ENCODE measurements around the gene TRIM75.
"Not testable (repeated sequence)": the region's sequence is repeated elsewhere in the genome, so short reads cannot be mapped to it uniquely, and the experiment has no call there.

TRIM75 gene

DNA sequence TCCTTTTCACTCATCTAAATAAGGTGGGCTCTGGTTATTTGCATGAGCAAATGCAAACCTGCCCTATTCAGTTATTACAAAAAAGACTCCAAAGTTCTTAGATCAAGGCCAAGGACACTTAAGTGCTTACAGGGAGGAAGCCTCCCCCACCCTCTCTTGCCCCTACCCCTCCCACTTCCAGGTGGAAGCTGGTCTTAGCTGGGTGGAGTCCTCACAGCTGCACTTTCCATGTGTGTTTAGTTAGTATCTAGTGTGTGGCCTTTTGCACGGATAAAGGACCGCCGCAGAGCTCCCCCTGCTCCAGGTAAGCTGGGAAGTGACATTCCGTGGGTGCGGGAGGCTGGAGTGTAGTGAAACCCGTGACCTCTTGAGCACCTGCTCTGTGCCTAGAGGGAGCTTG is at the start of gene TRIM75:
Gene TRIM75 (plus strand): TSS at position 222 of the 400 bp plus-strand sequence. CDS start 5,282 bp downstream, outside the sequence.
- in situ Hi-C loops (cut with MboI; ENCODE audit: low pct_unique_long_range_greater_than_20kb, low sequenced_read_pairs): no loop called here
- DNase-seq: no peak

DNA sequence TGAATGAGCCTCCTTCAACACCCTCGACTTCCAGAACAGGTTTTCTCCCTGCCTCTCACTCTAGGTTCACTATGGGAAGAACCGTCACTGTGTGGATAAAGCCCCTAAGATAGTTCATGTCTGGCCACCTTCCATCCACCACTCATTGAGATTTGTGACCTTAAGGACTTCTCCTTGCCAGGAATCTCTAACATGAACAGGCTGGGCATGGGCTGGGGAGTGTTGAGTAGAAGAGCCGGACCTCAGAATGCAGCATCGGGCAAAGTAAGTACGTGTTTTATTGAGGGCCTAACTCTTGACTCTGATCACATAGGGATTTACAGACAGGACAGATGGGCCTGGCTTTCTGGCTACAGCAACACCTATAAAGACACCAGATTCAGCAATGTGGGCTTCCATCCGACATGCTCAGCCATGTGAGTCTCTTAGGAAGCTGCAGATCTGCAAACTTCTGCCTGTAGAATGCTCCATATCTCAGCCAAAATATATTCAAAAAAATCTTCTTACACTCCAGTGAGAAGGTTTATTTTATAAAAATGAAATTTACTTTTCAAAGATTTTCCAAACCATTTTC is 48.2 kb upstream of the TRIM75 start:
- in situ Hi-C loops (cut with MboI; ENCODE audit: low pct_unique_long_range_greater_than_20kb, low sequenced_read_pairs): no loop called here
- no peak for DNase-seq

DNA sequence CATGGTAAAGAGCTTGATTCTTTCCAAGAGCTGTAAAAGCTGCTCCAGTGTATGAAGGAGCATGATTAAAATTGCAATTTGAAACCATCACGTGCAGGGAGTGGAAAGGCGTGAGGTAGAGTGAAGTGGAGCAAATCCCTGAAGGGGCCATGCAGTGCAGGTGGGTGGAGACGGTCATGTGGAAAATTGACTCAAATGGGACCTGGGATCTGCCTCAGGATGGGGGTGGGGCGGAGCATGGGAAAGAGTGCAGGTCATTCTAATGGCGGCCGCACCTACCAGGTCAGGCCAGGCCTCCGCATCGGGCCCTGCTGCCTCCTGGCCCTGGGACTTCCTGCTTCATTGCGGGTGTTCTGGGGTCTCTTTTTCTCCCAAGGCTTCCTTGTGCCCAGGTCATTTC is 47.2 kb upstream of the TRIM75 start:
- DNase-seq: no peak
- in situ Hi-C loops (cut with MboI; ENCODE audit: low pct_unique_long_range_greater_than_20kb, low sequenced_read_pairs): no loop called here

DNA sequence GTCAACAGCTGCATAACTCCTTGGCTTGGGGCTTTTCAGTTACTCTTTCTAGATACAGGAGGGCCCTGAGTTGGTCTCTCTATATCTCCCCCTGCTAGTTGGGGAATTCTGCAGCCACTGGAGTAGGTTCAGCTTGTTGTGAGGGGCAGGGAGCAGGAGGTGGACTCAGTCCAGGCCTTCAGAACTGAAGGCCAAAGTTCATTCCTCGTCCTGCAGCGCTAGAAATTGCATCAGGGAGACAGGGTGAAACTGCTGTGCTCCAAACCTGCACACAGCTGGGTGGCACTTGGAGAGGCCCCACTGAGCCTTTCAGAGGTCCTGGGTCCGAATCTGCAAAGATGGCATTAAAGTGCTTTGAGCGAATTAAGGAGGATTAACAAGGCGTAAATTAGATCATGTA is 46.8 kb upstream of the TRIM75 start:
- DNase-seq: no peak
- in situ Hi-C loops (cut with MboI; ENCODE audit: low pct_unique_long_range_greater_than_20kb, low sequenced_read_pairs): no loop called here

DNA sequence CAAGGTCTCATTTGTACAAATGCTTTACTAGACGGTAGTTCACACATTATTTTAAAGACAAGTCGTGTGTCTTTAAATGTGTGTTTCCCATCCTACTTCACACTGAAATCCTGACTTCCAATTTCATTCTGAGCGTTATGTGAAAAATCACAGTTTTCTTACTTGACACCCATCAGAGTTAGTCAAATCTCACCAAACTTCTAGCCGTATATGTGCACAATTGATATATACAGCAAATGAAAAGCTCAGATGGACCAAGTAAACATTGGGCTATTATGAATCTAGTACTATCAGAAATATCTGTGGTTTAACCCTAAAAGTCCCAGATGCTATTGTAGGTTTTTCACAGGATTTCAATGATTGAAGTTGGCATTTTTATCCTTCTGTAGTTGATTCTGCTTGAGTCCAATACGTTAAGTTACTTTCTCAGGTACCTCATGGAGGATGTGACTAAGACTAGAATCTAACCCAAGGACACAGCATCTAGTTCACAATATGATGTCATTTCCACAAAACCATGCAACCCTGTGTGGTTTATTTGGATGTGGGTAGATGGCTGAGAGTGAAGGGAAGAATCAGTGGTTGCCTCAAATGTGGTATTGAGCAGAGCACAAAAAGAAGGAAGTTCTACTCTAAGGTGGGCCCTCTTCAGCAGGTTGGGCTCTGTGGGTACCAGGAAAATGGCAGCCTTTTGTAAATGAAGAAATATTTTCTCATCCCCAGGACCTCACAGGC is 44.0 kb upstream of the TRIM75 start:
- DNase-seq: no peak
- in situ Hi-C loops (cut with MboI; ENCODE audit: low pct_unique_long_range_greater_than_20kb, low sequenced_read_pairs): no loop called here

DNA sequence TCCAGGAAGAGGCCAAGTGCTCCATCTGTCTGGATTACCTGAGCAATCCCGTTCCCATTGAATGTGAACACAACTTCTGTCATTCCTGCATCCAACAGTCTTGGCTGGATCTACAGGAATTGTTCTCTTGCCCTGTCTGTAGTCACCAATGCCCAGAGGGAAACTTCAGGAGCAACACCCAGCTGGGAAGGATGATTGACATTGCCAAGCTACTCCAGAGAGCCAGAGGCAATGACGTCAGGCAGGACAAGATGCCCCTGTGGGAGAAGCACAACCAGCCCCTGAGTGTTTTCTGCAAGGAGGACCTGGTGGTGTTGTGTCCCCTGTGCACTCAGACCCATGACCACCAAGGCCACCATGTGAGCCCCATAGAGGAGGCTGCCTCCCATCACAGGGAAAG is 43.2 kb upstream of the TRIM75 start:
- in situ Hi-C loops (cut with MboI; ENCODE audit: low pct_unique_long_range_greater_than_20kb, low sequenced_read_pairs): no loop called here
- DNase-seq: no peak

DNA sequence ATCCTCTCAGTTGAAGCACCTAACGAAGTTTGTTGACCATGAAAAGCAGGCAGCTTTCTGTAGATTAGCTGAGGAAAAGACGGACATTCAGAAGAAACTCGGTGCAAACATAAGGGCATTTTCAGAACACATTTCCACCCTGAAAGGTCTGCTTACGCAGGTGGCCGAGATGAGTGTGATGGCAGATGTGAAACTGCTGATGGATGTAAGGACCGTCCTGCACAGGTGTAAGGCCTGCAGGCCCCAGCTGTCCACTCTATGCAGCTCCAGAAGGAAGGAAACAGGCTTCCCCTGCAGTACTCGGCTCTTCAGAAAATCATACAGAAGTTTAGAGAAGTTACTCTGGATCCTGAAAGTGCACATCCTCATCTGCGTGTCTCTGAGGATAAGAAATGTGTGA is 42.7 kb upstream of the TRIM75 start:
- DNase-seq: no peak
- in situ Hi-C loops (cut with MboI; ENCODE audit: low pct_unique_long_range_greater_than_20kb, low sequenced_read_pairs): no loop called here

DNA sequence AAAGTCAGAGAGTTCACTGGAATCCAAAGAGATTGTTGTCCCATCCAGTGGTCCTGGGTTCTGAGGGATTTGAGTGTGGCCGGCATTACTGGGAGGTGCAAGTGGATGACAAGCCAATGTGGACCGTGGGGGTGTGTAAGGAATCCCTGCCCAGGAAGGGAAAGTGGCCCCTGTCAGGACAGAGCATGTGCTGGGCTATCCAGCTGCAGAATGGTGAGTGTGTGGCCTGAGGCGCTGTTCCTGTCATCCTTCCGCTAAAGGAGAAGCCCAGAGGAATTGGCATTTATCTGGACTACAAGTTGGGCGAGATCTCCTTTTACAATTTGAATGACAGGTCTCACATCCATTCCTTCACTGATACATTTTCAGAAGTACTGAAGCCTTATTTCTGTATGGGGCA is 42.3 kb upstream of the TRIM75 start:
- in situ Hi-C loops (cut with MboI; ENCODE audit: low pct_unique_long_range_greater_than_20kb, low sequenced_read_pairs): no loop called here
- no peak for DNase-seq

DNA sequence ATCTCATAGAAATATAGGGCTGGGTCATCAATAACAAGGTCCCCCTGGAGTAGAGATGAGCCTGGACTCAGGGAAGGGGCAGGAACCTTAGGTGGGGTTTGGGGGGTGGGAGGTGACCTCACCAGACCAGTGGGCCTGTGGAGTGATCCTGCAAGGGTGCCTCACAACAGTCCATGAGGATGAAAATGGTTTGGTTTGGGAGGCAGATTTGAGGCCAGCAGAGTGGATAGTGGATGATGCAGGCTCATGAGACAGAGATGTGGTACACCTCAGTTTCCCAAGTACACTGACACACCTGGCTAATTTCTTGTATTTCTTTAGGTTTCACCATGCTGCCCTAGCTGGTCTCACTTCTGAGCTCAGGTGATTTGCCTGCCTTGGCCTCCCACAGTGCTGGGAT is 40.0 kb upstream of the TRIM75 start:
- no peak for DNase-seq
- in situ Hi-C loops (cut with MboI; ENCODE audit: low pct_unique_long_range_greater_than_20kb, low sequenced_read_pairs): no loop called here

DNA sequence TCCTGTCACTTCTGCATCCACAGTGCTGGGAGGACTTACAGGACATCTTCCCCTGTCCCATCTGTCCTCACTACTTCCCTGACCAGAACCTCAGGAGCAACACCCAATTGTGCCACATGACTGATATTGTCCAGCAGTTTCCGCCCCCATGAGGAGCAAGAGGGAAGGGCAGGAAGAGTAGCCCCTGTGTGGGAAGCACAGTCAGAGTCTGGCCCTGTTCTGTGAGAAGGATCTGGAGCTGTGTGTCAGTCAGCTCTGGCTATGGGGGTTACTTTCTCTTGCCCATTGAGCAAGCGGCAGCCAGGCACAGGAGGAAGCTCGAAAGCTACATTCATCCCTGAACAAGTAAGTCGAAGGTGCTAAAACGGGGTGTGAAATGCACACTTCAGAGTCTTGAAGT is 36.7 kb upstream of the TRIM75 start:
- DNase-seq: no peak
- in situ Hi-C loops (cut with MboI; ENCODE audit: low pct_unique_long_range_greater_than_20kb, low sequenced_read_pairs): no loop called here

DNA sequence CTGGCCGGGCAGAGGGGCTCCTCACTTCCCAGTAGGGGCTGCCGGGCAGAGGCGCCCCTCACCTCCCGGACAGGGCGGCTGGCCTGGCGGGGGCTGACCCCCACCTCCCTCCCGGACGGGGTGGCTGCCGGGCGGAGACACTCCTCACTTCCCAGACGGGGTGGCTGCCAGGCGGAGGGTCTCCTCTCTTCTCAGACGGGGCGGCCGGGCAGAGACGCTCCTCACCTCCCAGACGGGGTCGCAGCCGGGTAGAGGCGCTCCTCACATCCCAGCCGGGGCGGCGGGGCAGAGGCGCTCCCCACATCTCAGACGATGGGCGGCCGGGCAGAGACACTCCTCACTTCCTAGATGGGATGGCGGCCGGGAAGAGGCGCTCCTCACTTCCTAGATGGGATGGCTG is 33.7 kb upstream of the TRIM75 start:
- DNase-seq; in situ Hi-C loops (cut with MboI; ENCODE audit: low pct_unique_long_range_greater_than_20kb, low sequenced_read_pairs): not testable (repeated sequence)

DNA sequence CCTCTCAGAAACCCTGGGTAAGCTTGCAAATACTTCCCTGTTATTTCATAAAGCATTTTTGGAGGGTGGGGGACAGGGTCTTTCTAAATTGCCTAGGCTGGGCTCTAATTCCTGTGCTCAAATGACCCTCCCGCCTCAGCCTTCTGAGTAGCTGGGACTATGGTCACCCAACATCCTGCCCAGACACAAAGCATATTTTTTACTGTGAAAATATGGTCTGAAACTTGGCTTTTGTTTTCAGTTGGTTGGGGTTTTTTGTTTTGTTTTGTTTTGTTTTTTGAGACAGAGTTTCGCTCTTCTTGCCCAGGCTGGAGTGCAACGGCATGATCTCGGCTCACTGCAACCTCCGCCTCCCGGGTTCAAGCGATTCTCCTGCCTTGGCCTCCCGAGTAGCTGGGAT is 27.9 kb upstream of the TRIM75 start:
- DNase-seq; in situ Hi-C loops (cut with MboI; ENCODE audit: low pct_unique_long_range_greater_than_20kb, low sequenced_read_pairs): not testable (repeated sequence)

DNA sequence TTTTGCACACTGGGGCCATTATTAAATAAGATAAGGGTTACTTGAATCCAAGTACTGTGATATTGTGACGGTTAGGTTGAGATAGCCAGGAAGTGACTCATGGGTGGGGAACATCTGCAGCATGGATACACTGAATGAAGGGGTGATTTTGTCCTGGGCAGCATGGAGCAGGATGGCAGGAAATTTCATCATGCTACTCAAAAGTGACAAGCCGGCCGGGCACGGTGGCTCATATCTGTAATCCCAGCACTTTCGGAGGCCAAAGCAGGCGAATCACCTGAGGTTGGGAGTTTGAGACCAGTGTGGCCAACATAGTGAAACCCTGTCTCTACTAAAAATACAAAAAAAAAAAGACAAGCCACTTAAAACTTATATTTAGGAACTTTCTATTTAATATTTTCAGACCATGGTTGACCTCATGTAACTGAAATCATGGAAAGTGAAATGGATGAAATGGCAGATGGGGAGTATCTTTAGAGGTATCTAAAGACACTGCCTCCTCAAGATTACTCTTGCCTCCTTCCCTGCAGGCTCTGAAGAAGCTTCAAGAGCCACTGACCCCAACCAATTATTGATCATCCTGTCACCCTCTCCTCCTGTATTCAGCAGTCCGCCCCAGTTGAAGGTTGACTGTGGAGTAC is 25.8 kb upstream of the TRIM75 start:
- in situ Hi-C loops (cut with MboI; ENCODE audit: low pct_unique_long_range_greater_than_20kb, low sequenced_read_pairs): no loop called here
- no peak for DNase-seq

DNA sequence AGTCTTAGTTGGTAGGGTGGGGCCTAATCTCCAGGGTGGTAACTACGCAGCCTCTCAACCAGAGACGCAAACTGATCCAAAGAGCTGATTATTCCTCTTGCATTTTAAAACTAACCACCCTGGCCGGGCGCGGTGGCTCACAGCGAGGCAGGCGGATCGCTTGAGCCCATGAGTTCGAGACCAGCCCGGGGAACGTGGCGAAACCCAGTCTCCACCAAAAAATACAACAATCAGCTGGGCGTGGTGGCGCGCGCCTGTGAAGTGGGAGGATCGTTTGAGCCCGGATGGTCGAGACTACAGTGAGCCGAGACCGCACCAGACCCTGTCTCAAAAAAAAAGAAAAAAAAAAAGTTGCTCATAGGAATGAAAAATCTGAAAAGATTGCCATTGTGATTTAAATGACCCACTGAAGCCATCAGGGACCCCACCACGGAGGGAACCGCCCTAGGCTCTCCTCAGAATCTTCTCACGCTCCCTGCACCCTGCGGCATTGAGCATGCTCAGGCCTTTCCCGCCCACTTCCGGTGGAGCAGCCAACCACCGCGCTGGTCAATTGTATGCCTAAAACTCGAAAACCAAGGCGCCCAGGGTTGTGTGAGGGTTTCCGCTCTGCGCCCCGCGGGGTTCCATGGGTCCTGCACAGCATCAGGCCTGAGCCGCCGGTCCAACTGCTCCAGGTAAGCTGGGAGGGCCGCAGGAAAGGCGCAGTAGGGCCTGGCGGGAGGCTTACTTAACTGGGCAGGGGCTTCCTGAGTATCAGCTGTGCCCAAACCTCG is 22.0 kb upstream of the TRIM75 start, which contains the start of gene TRIM60:
Gene TRIM60 (plus strand): TSS at position 564 of the 776 bp plus-strand sequence. CDS start 8,074 bp downstream, outside the sequence.
- in situ Hi-C loops (cut with MboI; ENCODE audit: low pct_unique_long_range_greater_than_20kb, low sequenced_read_pairs): no loop called here
- DNase-seq: no peak

DNA sequence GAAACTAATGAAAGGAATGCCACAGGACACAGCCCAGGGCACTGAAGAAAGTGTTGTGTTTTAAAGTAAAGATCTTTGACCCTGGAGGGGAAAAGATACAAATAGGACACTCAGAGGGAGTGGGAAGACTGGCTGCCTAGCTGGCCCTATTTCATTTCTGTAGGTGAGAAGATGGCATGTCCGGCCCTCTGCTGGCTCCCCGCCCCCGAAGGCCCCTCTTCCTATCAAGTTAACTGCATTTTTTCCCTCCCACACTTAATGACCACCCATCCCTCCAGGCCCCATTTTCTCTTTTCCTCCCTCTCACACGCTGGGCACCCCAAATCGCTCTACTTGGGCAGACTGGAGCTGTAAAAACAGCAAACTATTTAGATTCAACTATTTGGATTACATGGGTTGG is 5.5 kb upstream of the TRIM75 start:
- no peak for DNase-seq
- in situ Hi-C loops (cut with MboI; ENCODE audit: low pct_unique_long_range_greater_than_20kb, low sequenced_read_pairs): no loop called here

DNA sequence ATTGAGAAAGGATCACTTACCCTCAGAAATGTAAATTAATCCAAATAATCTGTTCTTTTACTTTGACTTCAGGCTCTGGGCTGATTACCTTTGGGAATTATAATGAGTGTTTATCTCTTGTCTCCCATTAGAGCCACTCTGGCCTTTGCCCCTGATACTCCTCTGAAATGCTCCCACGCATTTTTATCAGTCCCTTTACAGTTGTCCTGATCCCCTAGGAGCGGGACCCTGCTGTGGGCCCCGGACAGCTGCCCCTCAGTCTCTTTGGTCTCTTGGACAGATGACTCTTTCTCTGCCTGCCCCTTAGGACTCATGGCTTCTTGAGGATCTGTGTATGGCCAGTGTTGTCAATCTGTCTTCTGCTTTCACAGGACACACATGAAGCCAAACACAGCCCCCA is 1.0 kb upstream of the TRIM75 start:
- no peak for DNase-seq
- in situ Hi-C loops (cut with MboI; ENCODE audit: low pct_unique_long_range_greater_than_20kb, low sequenced_read_pairs): no loop called here

DNA sequence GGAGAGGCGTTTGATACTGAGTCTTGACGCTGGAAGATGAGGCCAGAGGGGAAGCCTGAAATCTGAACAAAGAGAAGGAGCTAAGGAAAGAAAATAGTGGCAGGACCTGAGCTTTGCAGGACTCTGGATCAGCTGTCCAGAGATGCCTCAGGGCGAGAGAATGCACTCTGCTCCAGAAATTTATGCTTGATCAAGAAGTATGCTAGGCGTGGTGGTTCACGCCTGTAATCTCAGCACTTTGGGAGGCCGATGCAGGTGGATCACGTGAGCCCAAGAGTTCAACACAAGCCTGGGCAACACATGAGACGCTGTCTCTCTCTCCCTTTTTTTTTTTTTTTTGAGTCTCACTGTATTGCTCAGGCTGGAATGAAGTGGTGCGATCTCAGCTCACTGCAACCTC is 1.9 kb downstream of the TRIM75 start:
- no peak for DNase-seq

DNA sequence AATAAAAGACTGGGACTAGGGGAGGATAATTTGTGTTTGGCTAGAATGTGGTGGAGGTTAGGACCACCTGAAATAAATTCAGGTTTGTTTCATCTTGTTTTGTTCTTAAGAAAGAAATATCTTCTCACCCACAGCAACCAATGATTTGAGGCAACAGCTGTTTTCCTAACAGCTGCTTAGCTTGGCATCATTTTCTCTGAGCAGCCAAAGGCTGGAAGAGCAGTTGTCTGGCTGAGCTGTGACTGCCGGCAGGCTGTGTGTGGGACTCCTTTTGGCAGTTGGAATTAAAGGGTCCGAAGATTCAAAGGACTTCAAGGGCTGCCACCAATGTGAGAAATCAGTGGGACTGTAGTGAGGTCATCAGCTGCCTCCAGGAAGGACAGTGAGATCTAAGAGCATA is 5.0 kb downstream of the TRIM75 start:
- in situ Hi-C loops (cut with MboI; ENCODE audit: low pct_unique_long_range_greater_than_20kb, low sequenced_read_pairs): no loop called here
- no peak for DNase-seq

More for the DNA sequence above, 1.9 kb downstream of the TRIM75 start:
- in situ Hi-C loops (cut with MboI; ENCODE audit: low pct_unique_long_range_greater_than_20kb, low sequenced_read_pairs): no loop called here

DNA sequence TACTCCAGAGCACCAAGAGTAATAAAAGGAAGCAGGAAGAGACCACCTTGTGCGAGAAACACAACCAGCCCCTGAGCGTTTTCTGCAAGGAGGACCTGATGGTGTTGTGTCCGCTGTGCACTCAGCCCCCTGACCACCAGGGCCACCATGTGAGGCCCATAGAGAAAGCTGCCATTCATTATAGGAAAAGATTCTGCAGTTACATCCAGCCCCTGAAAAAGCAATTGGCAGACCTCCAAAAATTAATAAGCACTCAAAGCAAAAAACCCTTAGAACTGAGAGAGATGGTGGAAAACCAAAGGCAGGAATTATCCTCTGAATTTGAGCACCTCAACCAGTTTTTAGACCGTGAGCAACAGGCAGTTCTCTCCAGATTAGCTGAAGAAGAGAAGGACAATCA is 5.7 kb downstream of the TRIM75 start:
- DNase-seq: no peak
- in situ Hi-C loops (cut with MboI; ENCODE audit: low pct_unique_long_range_greater_than_20kb, low sequenced_read_pairs): no loop called here

DNA sequence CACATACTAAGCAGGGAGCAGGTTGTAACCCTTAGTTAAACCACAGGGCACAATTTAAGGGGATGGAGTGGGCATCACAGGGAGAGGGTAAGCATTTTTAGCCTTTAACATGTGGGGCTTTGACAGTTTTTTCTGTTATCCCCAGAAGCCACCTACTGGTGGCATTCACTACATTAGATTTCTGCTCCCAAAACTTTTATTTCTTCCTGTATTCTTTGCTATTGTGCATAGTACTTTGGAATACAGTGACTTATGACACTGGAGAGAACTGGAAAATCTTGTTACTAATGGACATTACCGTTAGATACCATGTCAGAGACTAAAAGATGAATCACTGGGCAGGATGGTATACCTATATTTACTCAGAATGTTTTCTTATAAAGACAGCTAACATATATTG is 7.3 kb downstream of the TRIM75 start:
- no peak for DNase-seq
- in situ Hi-C loops (cut with MboI; ENCODE audit: low pct_unique_long_range_greater_than_20kb, low sequenced_read_pairs): no loop called here

All from KBM-7 (cell line).